ENCODE results near the gene TMEM175.
"Not testable (repeated sequence)": the region's sequence is repeated elsewhere in the genome, so short reads cannot be mapped to it uniquely, and the experiment has no call there.

TMEM175 gene

GRCh38 chr4:910366-911091 lies 21.7 kb upstream of the TMEM175 start:
- TF ChIP-seq TAF1 (IDR thresholded peaks at IDR 0.05; ENCODE audit: borderline replicate concordance, low read depth, low read length) (no peak), POLR2A (IDR thresholded peaks at IDR 0.05; ENCODE audit: low read depth, low read length) (no peak), POLR2AphosphoS5 (IDR thresholded peaks at IDR 0.05; ENCODE audit: low read depth, low read length) (no peak)
- DNase-seq (ENCODE audit: insufficient read length) = no peak
- no peak for FAIRE-seq

GRCh38 chr4:911221-911751 lies 21.0 kb upstream of the TMEM175 start:
- FAIRE-seq (no peak), DNase-seq (ENCODE audit: insufficient read length) (no peak)
- TF ChIP-seq POLR2AphosphoS5 (IDR thresholded peaks at IDR 0.05; ENCODE audit: low read depth, low read length) (no peak), POLR2A (IDR thresholded peaks at IDR 0.05; ENCODE audit: low read depth, low read length) (no peak), TAF1 (IDR thresholded peaks at IDR 0.05; ENCODE audit: borderline replicate concordance, low read depth, low read length) (no peak)

GRCh38 chr4:911871-912490 lies 20.3 kb upstream of the TMEM175 start:
- FAIRE-seq (no peak), DNase-seq (ENCODE audit: insufficient read length) (no peak)
- TF ChIP-seq POLR2A (IDR thresholded peaks at IDR 0.05; ENCODE audit: low read depth, low read length) = no peak
- TF ChIP-seq POLR2AphosphoS5 (IDR thresholded peaks at IDR 0.05; ENCODE audit: low read depth, low read length) = no peak
- no peak for TF ChIP-seq TAF1 (IDR thresholded peaks at IDR 0.05; ENCODE audit: borderline replicate concordance, low read depth, low read length)

GRCh38 chr4:912548-913279 lies 19.5 kb upstream of the TMEM175 start:
- TF ChIP-seq POLR2AphosphoS5 (IDR thresholded peaks at IDR 0.05; ENCODE audit: low read depth, low read length) (no peak), TAF1 (IDR thresholded peaks at IDR 0.05; ENCODE audit: borderline replicate concordance, low read depth, low read length) (no peak), POLR2A (IDR thresholded peaks at IDR 0.05; ENCODE audit: low read depth, low read length) (no peak)
- DNase-seq (ENCODE audit: insufficient read length) (no peak), FAIRE-seq (no peak)

DNA sequence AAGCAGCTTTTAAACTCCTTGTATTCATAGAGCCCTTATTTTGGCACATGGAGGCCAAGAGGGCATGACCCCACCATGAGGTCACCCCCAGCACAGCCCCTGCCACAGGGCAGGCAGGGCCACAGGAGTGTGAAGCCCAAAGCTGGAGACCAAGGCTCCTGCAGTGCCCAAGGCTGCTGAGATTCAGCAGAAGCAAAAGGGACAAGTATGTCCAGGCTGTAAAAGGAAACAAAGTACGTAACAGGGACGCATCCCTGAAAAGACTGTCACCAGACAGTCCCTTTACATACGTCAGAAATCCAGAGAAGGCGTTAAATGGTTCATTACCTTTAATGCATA lies 19.0 kb upstream of the TMEM175 start:
- no peak for DNase-seq (ENCODE audit: insufficient read length)
- TF ChIP-seq POLR2A (IDR thresholded peaks at IDR 0.05; ENCODE audit: low read depth, low read length) (no peak), TAF1 (IDR thresholded peaks at IDR 0.05; ENCODE audit: borderline replicate concordance, low read depth, low read length) (no peak), POLR2AphosphoS5 (IDR thresholded peaks at IDR 0.05; ENCODE audit: low read depth, low read length) (no peak)
- no peak for FAIRE-seq

- no peak for DNase-seq (ENCODE audit: insufficient read length)
- TF ChIP-seq POLR2A (IDR thresholded peaks at IDR 0.05; ENCODE audit: low read depth, low read length) = no peak
- no peak for TF ChIP-seq POLR2AphosphoS5 (IDR thresholded peaks at IDR 0.05; ENCODE audit: low read depth, low read length)
- TF ChIP-seq TAF1 (IDR thresholded peaks at IDR 0.05; ENCODE audit: borderline replicate concordance, low read depth, low read length) = no peak
- FAIRE-seq = no peak
Observed at GRCh38 chr4:914531-914930, 17.7 kb upstream of the TMEM175 start.

GRCh38 chr4:915041-915474 lies 17.2 kb upstream of the TMEM175 start:
- FAIRE-seq = no peak
- DNase-seq (ENCODE audit: insufficient read length) = no peak

GRCh38 chr4:915595-915994 lies 16.7 kb upstream of the TMEM175 start:
- TF ChIP-seq POLR2A (IDR thresholded peaks at IDR 0.05; ENCODE audit: low read depth, low read length) (no peak), POLR2AphosphoS5 (IDR thresholded peaks at IDR 0.05; ENCODE audit: low read depth, low read length) (no peak), TAF1 (IDR thresholded peaks at IDR 0.05; ENCODE audit: borderline replicate concordance, low read depth, low read length) (no peak)
- no peak for DNase-seq (ENCODE audit: insufficient read length)
- FAIRE-seq = peak; percentile 17

More at GRCh38 chr4:915041-915474, 17.2 kb upstream of the TMEM175 start:
- TF ChIP-seq POLR2A (IDR thresholded peaks at IDR 0.05; ENCODE audit: low read depth, low read length) = no peak
- no peak for TF ChIP-seq POLR2AphosphoS5 (IDR thresholded peaks at IDR 0.05; ENCODE audit: low read depth, low read length)
- TF ChIP-seq TAF1 (IDR thresholded peaks at IDR 0.05; ENCODE audit: borderline replicate concordance, low read depth, low read length) = no peak

DNA sequence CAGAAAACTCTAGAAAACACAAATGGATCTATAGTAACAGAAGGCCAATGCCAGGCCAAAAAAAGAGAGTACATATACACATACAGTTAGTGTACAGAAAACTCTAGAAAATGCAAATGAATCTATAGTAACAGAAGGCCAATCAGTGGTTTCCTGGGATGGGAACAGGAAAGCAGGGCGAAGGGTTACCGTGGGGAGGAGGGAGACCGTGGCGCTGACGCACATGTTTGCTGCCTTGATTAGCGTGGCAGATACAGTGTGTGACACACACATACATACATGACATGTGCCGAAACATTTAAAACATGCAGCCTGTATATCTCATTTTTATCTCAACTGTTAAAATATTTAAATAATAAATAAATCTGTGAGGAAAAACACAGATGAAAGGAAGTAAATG lies 14.8 kb upstream of the TMEM175 start:
- FAIRE-seq (no peak), DNase-seq (ENCODE audit: insufficient read length) (no peak)

DNA sequence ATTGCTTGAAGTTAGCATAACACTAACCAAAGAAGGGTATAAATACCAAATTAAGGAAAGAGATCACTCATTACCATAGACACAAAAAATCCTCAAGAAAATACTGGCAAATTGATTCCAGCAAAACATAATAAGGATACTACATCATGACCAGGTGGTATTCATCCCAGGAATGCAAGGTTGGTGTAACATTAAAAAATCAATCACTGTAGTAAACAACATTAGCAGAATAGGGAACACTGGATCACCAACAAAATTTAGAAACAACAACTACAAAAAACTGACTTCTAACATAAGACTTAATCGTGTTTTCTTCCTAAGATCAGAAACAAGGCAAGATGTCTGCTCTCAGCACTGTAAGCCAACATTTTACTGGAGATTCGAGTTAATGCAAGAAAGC lies 14.3 kb upstream of the TMEM175 start:
- DNase-seq (ENCODE audit: insufficient read length) (no peak), FAIRE-seq (no peak)
- no peak for TF ChIP-seq POLR2AphosphoS5 (IDR thresholded peaks at IDR 0.05; ENCODE audit: low read depth, low read length)
- no peak for TF ChIP-seq POLR2A (IDR thresholded peaks at IDR 0.05; ENCODE audit: low read depth, low read length)
- no peak for TF ChIP-seq TAF1 (IDR thresholded peaks at IDR 0.05; ENCODE audit: borderline replicate concordance, low read depth, low read length)

More for the DNA sequence above, 14.8 kb upstream of the TMEM175 start:
- TF ChIP-seq TAF1 (IDR thresholded peaks at IDR 0.05; ENCODE audit: borderline replicate concordance, low read depth, low read length) = no peak
- no peak for TF ChIP-seq POLR2AphosphoS5 (IDR thresholded peaks at IDR 0.05; ENCODE audit: low read depth, low read length)

DNA sequence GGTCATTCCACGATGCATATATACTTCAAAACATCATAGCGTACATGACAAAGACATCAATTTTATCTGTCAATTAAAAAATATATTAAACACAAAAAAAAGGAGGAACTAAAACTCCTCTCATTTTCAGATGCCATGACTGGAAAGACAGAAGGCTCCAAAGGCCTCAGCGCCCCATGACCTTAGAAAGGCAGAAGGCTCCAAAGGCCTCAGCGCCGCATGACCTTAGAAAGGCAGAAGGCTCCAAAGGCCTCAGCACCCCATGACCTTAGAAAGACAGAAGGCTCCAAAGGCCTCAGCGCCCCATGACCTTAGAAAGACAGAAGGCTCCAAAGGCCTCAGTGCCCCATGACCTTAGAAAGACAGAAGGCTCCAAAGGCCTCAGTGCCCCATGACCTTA lies 13.7 kb upstream of the TMEM175 start:
- not testable (repeated sequence) for DNase-seq (ENCODE audit: insufficient read length); FAIRE-seq

GRCh38 chr4:919004-919680 lies 13.1 kb upstream of the TMEM175 start:
- DNase-seq (ENCODE audit: insufficient read length); FAIRE-seq: not testable (repeated sequence)
